GM23338 (cell line): ENCODE measurements around the gene AJUBA. TPM values are rescaled to one million over a fixed set of nuclear protein-coding genes. Genes with fewer than 3 reads are reported as not detected.

Experiments
- ATAC-seq: fragments of 200-7000 bp; cut with Tn5 transposase; 3 replicates; pipeline ENCODE4 v1.9.1; 2020
- DNase-seq: peaks from one replicate; pipeline ENCODE4 v3.0.0-alpha.2; 2015; ENCODE audit warnings: low spot score
- H2AFZ ChIP-seq: fragments of 200-600 bp; sonication (generic); 2 replicates; pipeline ENCODE4 v1.8.0; 2016; ENCODE audit warnings: antibody characterized with exemption, mild to moderate bottlenecking, moderate library complexity
- H3F3A ChIP-seq: fragments of 200-600 bp; sonication (generic); replicated peaks from 2 replicates; pipeline ENCODE4 v1.8.0; 2017; ENCODE audit warnings: antibody characterized with exemption, mixed run types, low read depth
- H3K27ac ChIP-seq: fragments of 200-600 bp; sonication (generic); 2 replicates; pipeline ENCODE4 v1.6.1; 2016; ENCODE audit warnings: low read depth
- H3K27me3 ChIP-seq: fragments of 200-600 bp; sonication (generic); 2 replicates; pipeline ENCODE4 v1.8.0; 2016; ENCODE audit warnings: mild to moderate bottlenecking, mixed run types, moderate library complexity; ENCODE audit not compliant: insufficient read depth
- H3K36me3 ChIP-seq: fragments of 200-600 bp; sonication (generic); 2 replicates; pipeline ENCODE4 v1.8.0; 2016; ENCODE audit warnings: mild to moderate bottlenecking; ENCODE audit not compliant: insufficient read depth
- H3K4me1 ChIP-seq: fragments of 200-600 bp; sonication (generic); 2 replicates; pipeline ENCODE4 v1.8.0; 2016; ENCODE audit warnings: mild to moderate bottlenecking, moderate library complexity; ENCODE audit not compliant: insufficient read depth
- H3K4me2 ChIP-seq: fragments of 200-600 bp; sonication (generic); 2 replicates; pipeline ENCODE4 v1.7.1; 2017; ENCODE audit warnings: mixed run types
- H3K4me3 ChIP-seq: fragments of 200-600 bp; sonication (generic); 2 replicates; pipeline ENCODE4 v1.6.1; 2016; ENCODE audit warnings: mixed run types
- H3K79me2 ChIP-seq: fragments of 200-600 bp; sonication (generic); replicated peaks from 2 replicates; pipeline ENCODE4 v1.8.0; 2017; ENCODE audit warnings: mild to moderate bottlenecking; ENCODE audit not compliant: insufficient read depth
- H3K9me2 ChIP-seq: fragments of 200-600 bp; sonication (generic); 2 replicates; pipeline ENCODE4 v1.8.0; 2017; ENCODE audit not compliant: insufficient read depth
- H4K20me1 ChIP-seq: fragments of 200-600 bp; sonication (generic); replicated peaks from 2 replicates; pipeline ENCODE4 v1.8.0; 2017; ENCODE audit warnings: mild to moderate bottlenecking; ENCODE audit not compliant: insufficient read depth
- H3K27ac Mint-ChIP-seq: 2 replicates; pipeline ENCODE4 v1.8.0; 2020; ENCODE audit warnings: inconsistent platforms, mild to moderate bottlenecking, moderate library complexity, mixed read lengths
- H3K27me3 Mint-ChIP-seq: 3 replicates; pipeline ENCODE4 v1.8.0; 2022; ENCODE audit warnings: low read depth, mild to moderate bottlenecking, moderate library complexity, mixed read lengths, inconsistent platforms; ENCODE audit not compliant: insufficient read depth, poor library complexity
- H3K36me3 Mint-ChIP-seq: 3 replicates; pipeline ENCODE4 v1.8.0; 2021; ENCODE audit warnings: low read depth, mild to moderate bottlenecking, inconsistent platforms, moderate library complexity, mixed read lengths
- H3K4me1 Mint-ChIP-seq: 3 replicates; pipeline ENCODE4 v1.8.0; 2020; ENCODE audit warnings: mild to moderate bottlenecking, inconsistent platforms, mixed read lengths
- H3K4me3 Mint-ChIP-seq: 3 replicates; pipeline ENCODE4 v1.8.0; 2021; ENCODE audit warnings: moderate library complexity, mild to moderate bottlenecking, inconsistent platforms, mixed read lengths
- H3K9me3 Mint-ChIP-seq: 3 replicates; pipeline ENCODE4 v1.8.0; 2020; ENCODE audit warnings: moderate library complexity, mild to moderate bottlenecking, inconsistent platforms, mixed read lengths
- CTCF ChIP-seq, 2 experiments: fragments of 200-600 bp in 1 of 2; sonication (generic) in 1 of 2; conservative IDR thresholded peaks; 2 replicates each; pipeline versions ENCODE4 v1.5.1 to v1.6.1; 2016 to 2017; ENCODE audit warnings: antibody characterized with exemption in 2 of 2, low read depth in 2 of 2, mild to moderate bottlenecking in 2 of 2, moderate library complexity in 1 of 2
- ETS1 ChIP-seq: IDR thresholded peaks from 2 replicates; pipeline ENCODE4 v1.6.1; 2016; ENCODE audit warnings: antibody characterized with exemption
- EZH2 ChIP-seq: fragments of 200-600 bp; sonication (generic); IDR thresholded peaks from one replicate; pipeline ENCODE4 v1.8.0; 2017; ENCODE audit warnings: antibody characterized with exemption, mild to moderate bottlenecking, low read depth; ENCODE audit not compliant: unreplicated experiment
- EZH2phosphoT487 ChIP-seq: fragments of 200-600 bp; sonication (generic); IDR thresholded peaks from one replicate; pipeline ENCODE4 v1.8.1; 2018; ENCODE audit warnings: antibody characterized with exemption; ENCODE audit not compliant: unreplicated experiment
- JUNB ChIP-seq: IDR thresholded peaks from one replicate; pipeline ENCODE4 v1.6.1; 2016; ENCODE audit warnings: antibody characterized with exemption; ENCODE audit not compliant: unreplicated experiment
- NANOG ChIP-seq: IDR thresholded peaks from 2 replicates; pipeline ENCODE4 v1.6.1; 2016; ENCODE audit warnings: antibody characterized with exemption, borderline replicate concordance
- POLR2AphosphoS5 ChIP-seq: IDR thresholded peaks from 2 replicates; pipeline ENCODE4 v1.6.1; 2016; ENCODE audit warnings: antibody characterized with exemption, low read depth
- STAT1 ChIP-seq: IDR thresholded peaks from one replicate; pipeline ENCODE4 v1.6.1; 2016; ENCODE audit warnings: antibody characterized with exemption; ENCODE audit not compliant: unreplicated experiment
- ZNF114 ChIP-seq: fragments of 250-450 bp; sonication (Bioruptor Pico); IDR thresholded peaks from 2 replicates; pipeline ENCODE4 v1.5.0; 2020; ENCODE audit warnings: mild to moderate bottlenecking, moderate library complexity
- ZNF331 ChIP-seq: fragments of 250-450 bp; sonication (Bioruptor Pico); IDR thresholded peaks from 2 replicates; pipeline ENCODE4 v1.5.0; 2020; ENCODE audit warnings: low read depth, mild to moderate bottlenecking, moderate library complexity
- ZNF462 ChIP-seq: fragments of 250-450 bp; sonication (Bioruptor Pico); IDR thresholded peaks from 2 replicates; pipeline ENCODE4 v1.5.0; 2020; ENCODE audit warnings: mild to moderate bottlenecking, moderate library complexity
- polyA plus RNA-seq: library from polyadenylated mRNA; unstranded; fragments of >200 nt; fragmentation: Nextera tagmentation; extraction: Ambion mirVana; gene quantifications from 2 replicates; pipeline ENCODE4 v1.2.1, GENCODE V29; 2016
- total RNA-seq: library from RNA; depleted of rRNA; stranded (reverse); fragments of >200 nt; shearing (Covaris generic); gene quantifications from 2 replicates; pipeline ENCODE4 v1.2.3, GENCODE V29; 2014

The AJUBA gene
- total and polyA plus RNA-seq, 2 experiments from 2014 or later: 11.8 to 55.9 TPM

GRCh38 chr14:23017091-23017490 lies 34.7 kb upstream of the AJUBA start:
- no peak overlapping the region for H3K4me3 ChIP-seq
- no peak overlapping the region for H3K4me2 ChIP-seq
- ATAC-seq (no peak), DNase-seq (no peak)
- no peaks in the 10 kb centered on the region for H3K9me2 ChIP-seq
- TF ChIP-seq ZNF114 (CRISPR knock-in tag) (no peak), JUNB (no peak), ETS1 (no peak), NANOG (no peak), STAT1 (no peak), EZH2phosphoT487 (no peak), POLR2AphosphoS5 (no peak), ZNF331 (no peak)
- 0 out of 2 replicates have a peak, but pooled peaks cover 3% of the 10 kb centered on the region for H3F3A ChIP-seq
- H3K27me3 Mint-ChIP-seq: peaks cover 5% of the 10 kb centered on the region
- no peaks in the 10 kb centered on the region for H3K9me3 Mint-ChIP-seq
- H3K27ac ChIP-seq: no peak overlapping the region
- H3K79me2 ChIP-seq: no peaks in the 10 kb centered on the region
- H3K36me3 ChIP-seq: no peaks in the 10 kb centered on the region
- H3K4me3 Mint-ChIP-seq: no peak overlapping the region
- H4K20me1 ChIP-seq: 0 out of 2 replicates have a peak, but pooled peaks cover 5% of the 10 kb centered on the region
- H3K4me1 Mint-ChIP-seq: peaks cover 3% of the 10 kb centered on the region; the same call in 2 of the 3 replicates
- no peak overlapping the region for H3K27ac Mint-ChIP-seq
- H3K27me3 ChIP-seq: no peaks in the 10 kb centered on the region
- no peak overlapping the region for H2AFZ ChIP-seq
- no peaks in the 10 kb centered on the region; the same call in 2 of the 3 replicates for H3K36me3 Mint-ChIP-seq
- H3K4me1 ChIP-seq: 0 out of 2 replicates have a peak, but pooled peaks cover 4% of the 10 kb centered on the region

DNA sequence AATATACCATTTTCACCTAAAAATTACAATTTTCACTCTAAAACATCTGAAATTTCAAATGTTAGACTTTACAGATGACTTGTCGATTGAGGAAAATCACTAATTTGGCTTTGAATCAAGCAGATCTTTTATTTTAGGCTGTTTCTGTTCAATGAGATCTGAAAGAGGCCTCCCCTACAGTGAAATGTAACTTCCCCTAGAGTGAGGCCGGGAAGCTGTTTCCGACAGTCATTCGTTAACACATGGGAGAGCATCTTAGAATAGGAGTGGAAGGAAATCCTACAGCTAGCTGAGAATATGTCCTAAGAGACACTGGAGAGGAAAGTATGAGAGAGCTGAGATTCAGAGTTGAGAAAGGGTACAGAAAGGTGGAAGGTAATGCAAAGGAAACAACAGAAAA lies 33.3 kb upstream of the AJUBA start:
- Histone ChIP-seq H3K4me3 (no peak overlapping the region), H3K4me1 (no peaks in the 10 kb centered on the region), H3K36me3 (no peaks in the 10 kb centered on the region), H3K79me2 (no peaks in the 10 kb centered on the region), H3K9me2 (no peaks in the 10 kb centered on the region), H3K27ac (no peak overlapping the region), H4K20me1 (no peaks in the 10 kb centered on the region), H3F3A (0 out of 2 replicates have a peak, but pooled peaks cover 3% of the 10 kb centered on the region), H3K27me3 (no peaks in the 10 kb centered on the region), H2AFZ (no peak overlapping the region), H3K4me2 (no peak overlapping the region)
- Mint-ChIP-seq H3K27ac (no peak overlapping the region; the same call in 1 of the 2 replicates), H3K9me3 (no peaks in the 10 kb centered on the region), H3K4me3 (no peak overlapping the region), H3K4me1 (peaks cover 3% of the 10 kb centered on the region), H3K27me3 (no peaks in the 10 kb centered on the region), H3K36me3 (no peaks in the 10 kb centered on the region)
- DNase-seq (no peak), ATAC-seq (no peak)
- TF ChIP-seq STAT1: no peak
- TF ChIP-seq EZH2: no peak
- TF ChIP-seq POLR2AphosphoS5: no peak
- no peak for TF ChIP-seq ZNF114 (CRISPR knock-in tag)
- no peak for TF ChIP-seq ETS1
- no peak for TF ChIP-seq CTCF (conservative IDR thresholded peaks at IDR 0.05; ENCODE audit: low read depth in 2 of 2)
- TF ChIP-seq ZNF462: no peak
